ENCODE data around the gene FFAR3. TPM values are rescaled to one million over a fixed set of nuclear protein-coding genes. Genes with fewer than 3 reads are reported as not detected.
"Not testable (repeated sequence)": the region's sequence is repeated elsewhere in the genome, so short reads cannot be mapped to it uniquely, and the experiment has no call there.

The FFAR3 gene
- total RNA-seq, 1 donor from 2014 or later, result not detected

DNA sequence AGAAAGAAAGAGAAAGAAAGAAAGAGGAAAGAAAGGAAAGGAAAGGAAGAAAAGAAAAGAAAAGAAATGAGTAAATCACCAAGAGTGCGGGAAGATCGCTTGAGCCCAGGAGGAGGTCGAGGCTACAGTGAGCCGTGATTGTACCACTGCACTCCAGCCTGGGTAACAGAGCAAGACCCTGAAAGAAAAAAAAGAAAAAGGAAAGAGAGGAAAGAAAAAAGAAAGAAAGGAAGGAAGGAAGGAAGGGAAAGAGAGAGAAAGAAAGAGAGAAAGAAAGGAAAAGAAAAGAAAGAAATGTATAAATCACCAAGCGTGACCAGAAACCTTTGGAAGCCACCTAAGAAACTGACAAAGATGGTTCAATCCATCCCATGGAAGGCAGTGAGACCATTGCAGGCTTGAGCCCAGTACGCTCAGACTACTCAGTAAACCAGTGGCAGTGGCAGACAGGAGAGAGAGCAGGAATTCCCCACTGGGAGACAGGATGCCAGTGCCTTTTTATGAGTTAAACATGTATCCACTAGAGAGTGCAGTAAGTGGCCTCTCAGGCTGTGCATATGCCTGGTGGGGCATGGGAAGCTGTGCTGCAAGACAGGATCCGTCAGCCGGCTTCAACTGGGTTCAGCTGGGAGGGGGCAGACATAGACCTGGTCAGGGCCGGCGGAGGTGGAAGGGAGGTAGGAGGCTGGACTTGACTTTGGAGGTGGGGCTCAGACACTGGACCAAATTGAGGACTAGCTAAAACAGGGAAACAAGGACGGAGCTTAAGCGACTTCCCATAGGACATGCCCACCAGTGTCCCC lies 17.4 kb downstream of the FFAR3 start:
- TF ChIP-seq CTCF (IDR thresholded peaks at IDR 0.05; ENCODE audit: unreplicated experiment), result no peak
- no peak overlapping the region for H3K4me3 Mint-ChIP-seq (ENCODE audit: unreplicated experiment)
- DNase-seq (ENCODE audit: low spot score), result no peak
- no peaks in the 10 kb centered on the region for H3K4me1 Mint-ChIP-seq (ENCODE audit: unreplicated experiment)
- H3K27me3 Mint-ChIP-seq (ENCODE audit: unreplicated experiment), result peaks cover 9% of the 10 kb centered on the region
- no peaks in the 10 kb centered on the region for H3K9me3 Mint-ChIP-seq (ENCODE audit: unreplicated experiment)
- no peak overlapping the region for H3K27ac Mint-ChIP-seq (ENCODE audit: unreplicated experiment)
- H3K36me3 Mint-ChIP-seq (ENCODE audit: low read depth, unreplicated experiment), result no peaks in the 10 kb centered on the region

DNA sequence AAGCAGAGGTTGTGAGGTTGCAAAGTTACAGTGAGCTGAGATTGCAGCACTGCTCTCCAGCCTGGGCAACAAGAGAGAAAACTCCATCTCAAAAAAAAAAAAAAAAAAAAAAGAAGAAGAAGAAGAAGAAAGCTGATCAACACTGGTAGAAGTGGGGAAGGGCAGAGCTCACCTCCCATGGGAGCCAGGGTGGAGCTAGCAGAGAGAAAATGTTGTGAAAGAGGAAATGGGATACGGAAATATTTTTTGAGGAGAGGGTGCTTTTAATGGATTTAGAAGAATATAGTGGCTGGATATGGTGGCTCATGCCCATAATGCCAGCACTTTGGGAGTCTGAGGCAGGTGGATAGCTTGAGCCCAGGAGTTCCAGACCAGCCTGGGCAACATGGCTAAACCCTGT lies 19.4 kb downstream of the FFAR3 start:
- H3K9me3 Mint-ChIP-seq (ENCODE audit: unreplicated experiment), result no peaks in the 10 kb centered on the region
- no peak for DNase-seq (ENCODE audit: low spot score)
- TF ChIP-seq CTCF (IDR thresholded peaks at IDR 0.05; ENCODE audit: unreplicated experiment), result no peak
- no peaks in the 10 kb centered on the region for H3K36me3 Mint-ChIP-seq (ENCODE audit: low read depth, unreplicated experiment)
- H3K27ac Mint-ChIP-seq (ENCODE audit: unreplicated experiment), result no peak overlapping the region
- H3K4me1 Mint-ChIP-seq (ENCODE audit: unreplicated experiment), result no peaks in the 10 kb centered on the region
- H3K4me3 Mint-ChIP-seq (ENCODE audit: unreplicated experiment), result no peak overlapping the region
- peaks cover 9% of the 10 kb centered on the region for H3K27me3 Mint-ChIP-seq (ENCODE audit: unreplicated experiment)

- TF ChIP-seq CTCF (IDR thresholded peaks at IDR 0.05; ENCODE audit: unreplicated experiment), result no peak
- H3K4me3 Mint-ChIP-seq (ENCODE audit: unreplicated experiment), result no peak overlapping the region
- H3K27me3 Mint-ChIP-seq (ENCODE audit: unreplicated experiment), result peaks cover 9% of the 10 kb centered on the region
- no peaks in the 10 kb centered on the region for H3K4me1 Mint-ChIP-seq (ENCODE audit: unreplicated experiment)
- H3K36me3 Mint-ChIP-seq (ENCODE audit: low read depth, unreplicated experiment), result no peaks in the 10 kb centered on the region
- H3K27ac Mint-ChIP-seq (ENCODE audit: unreplicated experiment), result no peak overlapping the region
- no peaks in the 10 kb centered on the region for H3K9me3 Mint-ChIP-seq (ENCODE audit: unreplicated experiment)
- no peak for DNase-seq (ENCODE audit: low spot score)
Measured at GRCh38 chr19:35378356-35378755, 20.1 kb downstream of the FFAR3 start.

- H3K36me3 Mint-ChIP-seq (ENCODE audit: low read depth, unreplicated experiment); H3K4me3 Mint-ChIP-seq (ENCODE audit: unreplicated experiment): not testable (repeated sequence)
Measured at GRCh38 chr19:35379545-35379944, 21.3 kb downstream of the FFAR3 start.

DNA sequence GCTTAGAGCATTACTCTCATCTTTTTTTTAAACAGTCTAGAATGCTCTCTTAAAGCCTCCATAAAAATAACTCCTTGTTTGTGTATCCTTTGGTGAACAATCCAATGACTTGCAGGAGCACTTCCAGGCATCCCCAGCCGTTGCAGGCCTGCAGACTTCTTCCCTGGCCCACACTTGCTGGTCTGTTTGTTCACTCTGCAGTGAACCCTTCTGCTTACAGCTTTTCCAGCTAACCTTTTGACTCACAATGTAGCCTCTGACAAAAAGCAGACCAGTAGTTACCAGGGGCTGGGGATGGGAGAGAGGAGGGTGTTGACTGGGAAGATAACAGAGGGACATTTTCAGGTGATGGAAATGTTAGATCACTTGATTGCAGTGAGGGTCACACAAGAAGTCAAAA lies 21.7 kb downstream of the FFAR3 start:
- H3K9me3 Mint-ChIP-seq (ENCODE audit: unreplicated experiment), result no peaks in the 10 kb centered on the region
- no peak for TF ChIP-seq CTCF (IDR thresholded peaks at IDR 0.05; ENCODE audit: unreplicated experiment)
- H3K36me3 Mint-ChIP-seq (ENCODE audit: low read depth, unreplicated experiment), result no peaks in the 10 kb centered on the region
- peaks cover 4% of the 10 kb centered on the region for H3K27me3 Mint-ChIP-seq (ENCODE audit: unreplicated experiment)
- no peak for DNase-seq (ENCODE audit: low spot score)
- H3K4me3 Mint-ChIP-seq (ENCODE audit: unreplicated experiment), result no peak overlapping the region
- no peaks in the 10 kb centered on the region for H3K4me1 Mint-ChIP-seq (ENCODE audit: unreplicated experiment)
- H3K27ac Mint-ChIP-seq (ENCODE audit: unreplicated experiment), result no peak overlapping the region

More at GRCh38 chr19:35379545-35379944, 21.3 kb downstream of the FFAR3 start:
- DNase-seq (ENCODE audit: low spot score); H3K27ac Mint-ChIP-seq (ENCODE audit: unreplicated experiment); H3K27me3 Mint-ChIP-seq (ENCODE audit: unreplicated experiment); H3K9me3 Mint-ChIP-seq (ENCODE audit: unreplicated experiment); H3K4me1 Mint-ChIP-seq (ENCODE audit: unreplicated experiment): not testable (repeated sequence)

Measured in endothelial cell (in vitro differentiated cells).